ENCODE data around the gene CHCHD10.
A peak's percentile ranks its signal among the peaks of the same experiment; 100 is the strongest.

The CHCHD10 gene

GRCh38 chr22:23772649-23773473 lies 5.1 kb upstream of the CHCHD10 start, which contains the start of gene MMP11:
MMP11 (plus strand) TSS chr22:23772849; CDS start chr22:23772871, 22 bp downstream.
- DNase-seq (ENCODE audit: low read depth in 3 of 3) = peak in 2 of 3 experiments; percentile 24 to 54

GRCh38 chr22:23772315-23772648 lies 4.5 kb upstream of the CHCHD10 start:
- DNase-seq (ENCODE audit: low read depth in 3 of 3) = no peak

- DNase-seq (ENCODE audit: low read depth in 3 of 3) = no peak
Measured at GRCh38 chr22:23769321-23769965, 1.7 kb upstream of the CHCHD10 start.

GRCh38 chr22:23767303-23767672 lies 484 bp downstream of the CHCHD10 start:
- DNase-seq (ENCODE audit: low read depth in 3 of 3) = no peak

GRCh38 chr22:23764899-23765881 lies 2.6 kb downstream of the CHCHD10 start:
- no peak for DNase-seq (ENCODE audit: low read depth in 3 of 3)

GRCh38 chr22:23763954-23764353 lies 3.8 kb downstream of the CHCHD10 start:
- DNase-seq (ENCODE audit: low read depth in 3 of 3) = no peak

- DNase-seq (ENCODE audit: low read depth in 3 of 3) = peak in 1 of 3 experiments; percentile 23
Measured at GRCh38 chr22:23763579-23763945, 4.2 kb downstream of the CHCHD10 start.

- no peak for DNase-seq (ENCODE audit: low read depth in 3 of 3)
Measured at GRCh38 chr22:23762842-23763578, 4.8 kb downstream of the CHCHD10 start, which contains the start of gene C22orf15. C22orf15 (plus strand) TSS chr22:23762990; CDS start chr22:23763307, 317 bp downstream.

GRCh38 chr22:23760056-23760455 lies 7.7 kb downstream of the CHCHD10 start:
- DNase-seq (ENCODE audit: low read depth in 3 of 3) = no peak

GRCh38 chr22:23759566-23759965 lies 8.2 kb downstream of the CHCHD10 start:
- DNase-seq (ENCODE audit: low read depth in 3 of 3) = no peak

- no peak for DNase-seq (ENCODE audit: low read depth in 3 of 3)
Measured at GRCh38 chr22:23756891-23757290, 10.9 kb downstream of the CHCHD10 start.

- DNase-seq (ENCODE audit: low read depth in 3 of 3) = no peak
Measured at GRCh38 chr22:23755711-23756110, 12.1 kb downstream of the CHCHD10 start.

- DNase-seq (ENCODE audit: low read depth in 3 of 3) = no peak
Measured at GRCh38 chr22:23754980-23755636, 12.7 kb downstream of the CHCHD10 start.

- DNase-seq (ENCODE audit: low read depth in 3 of 3) = no peak
Measured at GRCh38 chr22:23754220-23754919, 13.4 kb downstream of the CHCHD10 start, which contains the start of gene VPREB3. VPREB3 (minus strand) TSS chr22:23754425; CDS start chr22:23754363, 62 bp downstream.

- no peak for DNase-seq (ENCODE audit: low read depth in 3 of 3)
Measured at GRCh38 chr22:23753385-23753784, 14.4 kb downstream of the CHCHD10 start.

- DNase-seq (ENCODE audit: low read depth in 3 of 3) = no peak
Measured at GRCh38 chr22:23752750-23753149, 15.0 kb downstream of the CHCHD10 start.

GRCh38 chr22:23752090-23752691 lies 15.6 kb downstream of the CHCHD10 start:
- no peak for DNase-seq (ENCODE audit: low read depth in 3 of 3)

- DNase-seq (ENCODE audit: low read depth in 3 of 3) = no peak
Measured at GRCh38 chr22:23751441-23751996, 16.3 kb downstream of the CHCHD10 start.
